GM12872 (cell line): Measurements from ENCODE around the gene RNF187.

Source experiments
- TF ChIP-seq, protein P1 (sequence below): IDR thresholded peaks from 3 replicates; pipeline ENCODE4 v1.5.1; 2011; ENCODE audit warnings: low read depth, mild to moderate bottlenecking, low read length, moderate library complexity; ENCODE audit not compliant: insufficient read depth

RNF187 gene

DNA sequence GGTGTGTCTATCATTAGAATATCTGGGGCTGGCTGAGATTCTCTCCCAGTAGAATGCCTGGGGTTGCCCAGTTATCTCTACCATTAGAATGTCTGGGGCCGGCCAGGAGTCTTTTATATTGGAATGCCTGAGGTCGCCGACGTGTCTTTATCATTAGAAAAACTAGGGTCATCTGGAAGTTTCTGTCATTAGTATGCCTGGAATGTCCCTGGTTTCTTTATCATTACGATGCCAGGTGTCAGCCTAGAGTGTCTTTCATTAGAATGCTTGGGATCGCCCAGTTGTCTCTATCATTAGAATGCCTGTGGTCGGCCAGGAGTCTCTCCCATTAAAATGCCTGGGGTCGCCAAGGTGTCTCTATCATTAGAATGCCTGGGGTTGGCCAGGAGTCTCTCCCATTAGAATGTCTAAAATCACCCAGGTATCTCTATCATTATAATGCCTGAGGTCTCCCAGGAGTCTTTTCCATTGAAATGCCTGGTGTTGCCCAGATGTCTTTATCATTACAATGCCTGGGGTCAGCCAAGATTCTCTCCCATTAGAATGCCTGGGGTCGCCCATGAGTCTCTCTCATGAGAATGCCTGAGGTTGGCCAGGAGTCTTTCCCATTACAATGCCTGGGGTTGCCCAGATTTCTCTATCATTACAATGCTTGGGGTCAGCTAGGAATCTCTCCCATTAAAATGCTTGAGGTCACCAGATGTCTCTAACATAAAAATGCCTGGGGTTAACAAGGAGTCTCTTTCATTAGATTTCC is 53.2 kb downstream of the RNF187 start:
- TF ChIP-seq, protein P1, sequence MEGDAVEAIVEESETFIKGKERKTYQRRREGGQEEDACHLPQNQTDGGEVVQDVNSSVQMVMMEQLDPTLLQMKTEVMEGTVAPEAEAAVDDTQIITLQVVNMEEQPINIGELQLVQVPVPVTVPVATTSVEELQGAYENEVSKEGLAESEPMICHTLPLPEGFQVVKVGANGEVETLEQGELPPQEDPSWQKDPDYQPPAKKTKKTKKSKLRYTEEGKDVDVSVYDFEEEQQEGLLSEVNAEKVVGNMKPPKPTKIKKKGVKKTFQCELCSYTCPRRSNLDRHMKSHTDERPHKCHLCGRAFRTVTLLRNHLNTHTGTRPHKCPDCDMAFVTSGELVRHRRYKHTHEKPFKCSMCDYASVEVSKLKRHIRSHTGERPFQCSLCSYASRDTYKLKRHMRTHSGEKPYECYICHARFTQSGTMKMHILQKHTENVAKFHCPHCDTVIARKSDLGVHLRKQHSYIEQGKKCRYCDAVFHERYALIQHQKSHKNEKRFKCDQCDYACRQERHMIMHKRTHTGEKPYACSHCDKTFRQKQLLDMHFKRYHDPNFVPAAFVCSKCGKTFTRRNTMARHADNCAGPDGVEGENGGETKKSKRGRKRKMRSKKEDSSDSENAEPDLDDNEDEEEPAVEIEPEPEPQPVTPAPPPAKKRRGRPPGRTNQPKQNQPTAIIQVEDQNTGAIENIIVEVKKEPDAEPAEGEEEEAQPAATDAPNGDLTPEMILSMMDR: no peak

DNA sequence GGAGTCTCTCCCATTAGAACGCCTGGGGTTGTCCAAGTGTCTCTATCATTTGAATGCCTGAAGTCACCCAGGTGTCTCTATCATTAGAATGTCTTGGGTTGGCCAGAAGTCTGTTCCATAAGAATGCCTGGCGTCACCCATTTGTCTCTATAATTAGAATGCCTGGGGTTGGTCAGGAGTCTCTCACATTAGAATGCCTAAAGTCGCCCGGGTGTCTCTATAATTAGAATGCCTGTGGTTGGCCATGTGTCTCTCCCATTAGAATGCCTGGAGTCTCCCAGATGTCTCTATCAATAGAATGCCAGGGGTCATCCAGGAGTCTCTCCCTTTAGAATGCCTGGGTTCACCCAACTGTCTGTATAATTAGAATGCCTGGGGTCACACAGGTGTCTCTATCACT is 54.5 kb downstream of the RNF187 start:
- TF ChIP-seq, protein P1: no peak

DNA sequence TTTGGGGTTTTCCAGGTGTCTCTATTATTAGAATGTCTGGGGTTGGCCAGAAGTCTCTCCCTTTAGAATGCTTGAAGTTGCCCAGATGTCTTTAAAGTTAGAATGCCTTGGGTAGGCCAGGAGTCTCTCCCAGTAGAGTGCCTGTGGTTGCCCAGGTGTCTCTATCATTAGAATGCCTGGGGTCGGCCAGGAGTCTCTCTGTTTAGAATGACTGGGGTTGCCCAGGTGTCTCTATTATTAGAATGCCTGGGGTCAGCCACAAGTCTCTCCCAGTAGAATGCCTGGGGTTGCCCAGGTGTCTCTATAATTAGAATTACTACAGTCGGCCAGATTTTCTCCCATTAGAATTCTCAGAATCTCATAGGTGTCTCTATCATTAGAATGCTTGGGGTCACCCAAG is 55.2 kb downstream of the RNF187 start:
- TF ChIP-seq, protein P1: no peak

DNA sequence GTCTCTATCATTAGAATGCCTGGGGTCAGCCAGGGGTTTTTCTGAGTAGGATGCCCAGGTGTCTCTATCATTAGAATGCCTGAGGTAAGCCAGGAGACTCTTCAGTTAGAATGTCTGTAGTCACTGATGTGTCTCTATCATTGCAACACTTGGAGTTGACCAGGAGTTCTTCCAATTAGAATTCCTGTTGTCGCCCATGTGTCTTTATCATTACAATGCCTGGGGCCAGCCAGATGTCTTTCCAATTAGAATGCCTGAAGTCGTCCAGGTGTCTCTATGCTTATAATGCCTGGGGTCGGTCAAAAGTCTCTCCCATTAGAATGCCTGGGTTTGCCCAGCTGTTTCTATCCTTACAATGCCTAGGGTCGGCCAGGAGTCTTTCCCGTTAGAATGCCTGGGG is 55.8 kb downstream of the RNF187 start:
- TF ChIP-seq, protein P1: no peak

DNA sequence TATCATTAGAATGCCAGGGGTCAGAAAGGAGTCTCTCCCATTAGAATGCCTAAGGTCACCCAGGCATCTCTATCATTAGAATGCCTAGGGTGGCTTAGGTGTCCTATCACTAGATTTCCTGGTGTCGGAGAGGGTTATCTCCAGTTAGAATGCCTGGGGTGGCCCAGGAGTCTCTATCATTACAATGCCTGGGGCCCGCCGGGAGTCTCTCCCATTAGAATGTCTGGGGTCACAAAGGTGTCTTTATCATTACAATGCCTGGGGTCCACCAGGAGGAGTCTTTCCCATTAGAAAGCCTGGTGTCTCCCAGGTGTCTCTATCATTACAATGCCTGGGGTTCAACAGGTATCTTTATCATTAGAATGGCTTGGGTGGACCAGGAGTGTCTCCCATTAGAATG is 56.2 kb downstream of the RNF187 start:
- TF ChIP-seq, protein P1: no peak

DNA sequence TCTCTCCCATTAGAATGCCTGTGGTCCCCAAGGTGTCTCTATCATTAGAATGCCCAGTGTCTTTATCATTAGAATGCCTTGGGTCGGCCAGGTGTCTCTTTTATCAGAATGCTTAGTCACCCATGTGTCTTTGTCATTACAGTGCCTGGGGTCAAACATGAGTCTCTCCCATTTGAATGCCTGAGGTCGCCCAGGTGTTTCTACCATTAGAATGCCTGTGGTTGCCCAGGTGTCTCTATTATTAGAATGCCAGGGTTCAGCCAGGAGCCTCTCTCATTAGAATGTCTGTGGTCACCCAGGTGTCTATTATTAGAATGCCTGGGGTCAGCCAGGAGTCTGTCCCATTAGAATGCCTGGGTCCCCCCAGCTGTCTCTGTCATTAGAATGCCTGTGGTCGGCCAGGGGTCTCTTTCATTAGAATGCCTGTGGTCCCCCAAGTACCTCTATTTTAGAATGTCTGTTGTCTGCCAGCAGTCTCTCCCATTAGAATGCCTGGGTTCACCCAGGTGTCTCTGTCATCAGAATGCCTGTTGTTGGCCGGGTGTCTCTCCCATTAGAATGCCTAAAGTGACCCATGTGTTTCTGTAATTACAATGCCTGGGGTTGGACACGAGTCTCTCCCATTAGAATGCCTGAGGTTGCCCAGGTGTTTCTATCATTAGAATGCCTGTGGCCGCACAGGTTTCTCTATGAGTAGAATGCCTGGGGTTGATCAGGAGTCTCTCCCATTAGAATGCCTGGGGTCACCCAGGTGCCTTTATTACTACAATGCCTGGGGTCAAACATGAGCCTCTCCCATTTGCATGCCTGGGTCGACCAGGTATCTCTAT is 57.1 kb downstream of the RNF187 start:
- TF ChIP-seq, protein P1: no peak

DNA sequence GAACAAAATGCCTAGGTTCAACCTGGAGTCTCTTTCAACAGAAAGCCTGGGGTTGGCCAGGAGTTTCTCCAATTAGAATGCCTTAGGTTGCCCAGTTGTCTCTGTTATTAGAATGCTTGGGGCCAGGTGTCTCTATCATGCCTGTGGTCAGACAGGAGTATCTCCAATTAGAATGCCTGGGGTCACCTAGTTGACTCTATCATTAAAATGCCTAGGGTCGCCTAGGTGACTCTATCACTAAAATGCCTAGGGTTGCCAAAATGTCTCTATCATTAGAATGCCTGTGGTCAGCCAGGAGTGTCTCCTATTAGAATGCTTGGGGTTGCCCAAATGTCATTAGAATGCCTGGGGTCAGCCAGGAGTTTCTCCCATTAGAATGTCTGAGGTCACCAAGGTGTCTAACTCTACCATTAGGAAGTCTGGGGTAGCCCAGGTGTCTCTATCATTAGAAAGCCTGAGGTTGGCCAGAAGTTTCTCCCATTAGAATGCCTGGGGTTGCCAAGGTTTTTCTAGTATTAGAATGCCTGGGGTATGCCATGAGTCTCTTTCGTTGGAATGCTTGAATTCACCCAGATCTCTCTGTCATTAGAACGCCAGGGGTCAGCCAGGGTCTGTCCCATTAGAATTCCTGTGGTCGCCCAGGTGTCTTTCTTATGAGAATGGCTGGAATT is 57.9 kb downstream of the RNF187 start:
- TF ChIP-seq, protein P1: no peak
